ENCODE measurements around the gene CCDC195.

CCDC195 gene

DNA sequence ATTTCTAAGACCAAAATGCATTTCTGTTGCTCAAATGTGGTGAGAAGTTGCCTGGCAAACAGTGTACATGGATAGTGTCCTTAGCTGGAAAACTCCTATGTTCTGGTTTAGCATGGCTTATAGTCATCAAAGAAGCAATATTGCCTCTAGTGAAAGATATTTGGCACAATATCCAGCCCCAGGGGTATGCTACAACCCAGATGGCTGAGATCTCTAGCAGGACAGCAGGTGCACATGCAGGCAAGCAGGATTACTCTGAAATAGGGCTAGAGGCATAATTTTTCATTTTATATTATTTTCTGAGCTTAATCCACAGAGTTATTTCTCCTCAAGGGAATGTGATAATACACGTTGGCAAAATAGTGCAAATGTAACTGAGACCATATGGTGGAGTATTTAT, 34.0 kb downstream of the CCDC195 start:
- no peak for TF ChIP-seq EP300 (IDR thresholded peaks at IDR 0.05; ENCODE audit: borderline replicate concordance)
- TF ChIP-seq CEBPB (IDR thresholded peaks at IDR 0.05) = no peak
- TF ChIP-seq FOXM1 (IDR thresholded peaks at IDR 0.05; ENCODE audit: borderline replicate concordance, low read depth) = no peak
- no peak for TF ChIP-seq CREB1 (IDR thresholded peaks at IDR 0.05; ENCODE audit: low read depth)
- TF ChIP-seq TAF1 (IDR thresholded peaks at IDR 0.05; ENCODE audit: low read depth) = no peak
- TF ChIP-seq, protein P1, sequence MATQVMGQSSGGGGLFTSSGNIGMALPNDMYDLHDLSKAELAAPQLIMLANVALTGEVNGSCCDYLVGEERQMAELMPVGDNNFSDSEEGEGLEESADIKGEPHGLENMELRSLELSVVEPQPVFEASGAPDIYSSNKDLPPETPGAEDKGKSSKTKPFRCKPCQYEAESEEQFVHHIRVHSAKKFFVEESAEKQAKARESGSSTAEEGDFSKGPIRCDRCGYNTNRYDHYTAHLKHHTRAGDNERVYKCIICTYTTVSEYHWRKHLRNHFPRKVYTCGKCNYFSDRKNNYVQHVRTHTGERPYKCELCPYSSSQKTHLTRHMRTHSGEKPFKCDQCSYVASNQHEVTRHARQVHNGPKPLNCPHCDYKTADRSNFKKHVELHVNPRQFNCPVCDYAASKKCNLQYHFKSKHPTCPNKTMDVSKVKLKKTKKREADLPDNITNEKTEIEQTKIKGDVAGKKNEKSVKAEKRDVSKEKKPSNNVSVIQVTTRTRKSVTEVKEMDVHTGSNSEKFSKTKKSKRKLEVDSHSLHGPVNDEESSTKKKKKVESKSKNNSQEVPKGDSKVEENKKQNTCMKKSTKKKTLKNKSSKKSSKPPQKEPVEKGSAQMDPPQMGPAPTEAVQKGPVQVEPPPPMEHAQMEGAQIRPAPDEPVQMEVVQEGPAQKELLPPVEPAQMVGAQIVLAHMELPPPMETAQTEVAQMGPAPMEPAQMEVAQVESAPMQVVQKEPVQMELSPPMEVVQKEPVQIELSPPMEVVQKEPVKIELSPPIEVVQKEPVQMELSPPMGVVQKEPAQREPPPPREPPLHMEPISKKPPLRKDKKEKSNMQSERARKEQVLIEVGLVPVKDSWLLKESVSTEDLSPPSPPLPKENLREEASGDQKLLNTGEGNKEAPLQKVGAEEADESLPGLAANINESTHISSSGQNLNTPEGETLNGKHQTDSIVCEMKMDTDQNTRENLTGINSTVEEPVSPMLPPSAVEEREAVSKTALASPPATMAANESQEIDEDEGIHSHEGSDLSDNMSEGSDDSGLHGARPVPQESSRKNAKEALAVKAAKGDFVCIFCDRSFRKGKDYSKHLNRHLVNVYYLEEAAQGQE (IDR thresholded peaks at IDR 0.05; ENCODE audit: low read depth) = no peak
- no peak for TF ChIP-seq ZBTB7A (IDR thresholded peaks at IDR 0.05; ENCODE audit: low read depth)
- TF ChIP-seq, protein P2, sequence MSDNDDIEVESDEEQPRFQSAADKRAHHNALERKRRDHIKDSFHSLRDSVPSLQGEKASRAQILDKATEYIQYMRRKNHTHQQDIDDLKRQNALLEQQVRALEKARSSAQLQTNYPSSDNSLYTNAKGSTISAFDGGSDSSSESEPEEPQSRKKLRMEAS (IDR thresholded peaks at IDR 0.05) = no peak
- TF ChIP-seq, protein P3, sequence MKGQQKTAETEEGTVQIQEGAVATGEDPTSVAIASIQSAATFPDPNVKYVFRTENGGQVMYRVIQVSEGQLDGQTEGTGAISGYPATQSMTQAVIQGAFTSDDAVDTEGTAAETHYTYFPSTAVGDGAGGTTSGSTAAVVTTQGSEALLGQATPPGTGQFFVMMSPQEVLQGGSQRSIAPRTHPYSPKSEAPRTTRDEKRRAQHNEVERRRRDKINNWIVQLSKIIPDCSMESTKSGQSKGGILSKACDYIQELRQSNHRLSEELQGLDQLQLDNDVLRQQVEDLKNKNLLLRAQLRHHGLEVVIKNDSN (IDR thresholded peaks at IDR 0.05) = no peak
- TF ChIP-seq NFIC (IDR thresholded peaks at IDR 0.05) = no peak
- no peak for TF ChIP-seq EGR1 (IDR thresholded peaks at IDR 0.05)
- no peak for TF ChIP-seq RAD21 (IDR thresholded peaks at IDR 0.05; ENCODE audit: low read depth)
- TF ChIP-seq TCF12 (IDR thresholded peaks at IDR 0.05; ENCODE audit: low read depth) = no peak
- no peak for TF ChIP-seq YY1 (IDR thresholded peaks at IDR 0.05; ENCODE audit: low read depth)
- TF ChIP-seq TEAD4 (IDR thresholded peaks at IDR 0.05) = no peak

- TF ChIP-seq RAD21 (IDR thresholded peaks at IDR 0.05; ENCODE audit: low read depth) (no peak), FOXM1 (IDR thresholded peaks at IDR 0.05; ENCODE audit: borderline replicate concordance, low read depth) (no peak)
Measured at GRCh38 chr2:224671731-224672130, 44.4 kb downstream of the CCDC195 start.

DNA sequence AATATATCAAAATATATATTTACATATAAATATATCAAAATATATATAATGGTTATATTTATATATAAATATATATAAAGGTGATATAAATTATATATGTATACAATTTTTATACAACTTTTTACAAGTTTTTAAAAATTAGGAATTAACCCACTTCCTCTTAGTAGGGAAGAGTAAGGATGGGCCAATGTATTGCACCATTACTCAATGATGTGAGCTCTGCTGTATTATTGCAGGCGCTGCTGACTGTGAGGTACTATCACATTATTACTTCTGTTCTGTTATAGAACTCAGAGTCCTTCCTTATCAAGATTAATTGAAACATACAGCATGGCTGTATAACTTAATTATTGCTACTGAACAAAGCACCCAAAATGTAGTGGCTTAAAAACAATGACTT, 46.0 kb downstream of the CCDC195 start:
- no peak for TF ChIP-seq YY1 (IDR thresholded peaks at IDR 0.05; ENCODE audit: low read depth)
- TF ChIP-seq, protein P1 (IDR thresholded peaks at IDR 0.05; ENCODE audit: low read depth) = no peak
- TF ChIP-seq, protein P3 (IDR thresholded peaks at IDR 0.05) = no peak
- TF ChIP-seq, protein P2 (IDR thresholded peaks at IDR 0.05) = no peak
- no peak for TF ChIP-seq TCF12 (IDR thresholded peaks at IDR 0.05; ENCODE audit: low read depth)
- no peak for TF ChIP-seq EGR1 (IDR thresholded peaks at IDR 0.05)
- no peak for TF ChIP-seq RAD21 (IDR thresholded peaks at IDR 0.05; ENCODE audit: low read depth)
- no peak for TF ChIP-seq CREB1 (IDR thresholded peaks at IDR 0.05; ENCODE audit: low read depth)
- no peak for TF ChIP-seq TEAD4 (IDR thresholded peaks at IDR 0.05)
- TF ChIP-seq FOXM1 (IDR thresholded peaks at IDR 0.05; ENCODE audit: borderline replicate concordance, low read depth) = no peak
- TF ChIP-seq CEBPB (IDR thresholded peaks at IDR 0.05) = no peak
- TF ChIP-seq ZBTB7A (IDR thresholded peaks at IDR 0.05; ENCODE audit: low read depth) = no peak
- TF ChIP-seq EP300 (IDR thresholded peaks at IDR 0.05; ENCODE audit: borderline replicate concordance) = no peak
- no peak for TF ChIP-seq NFIC (IDR thresholded peaks at IDR 0.05)
- TF ChIP-seq TAF1 (IDR thresholded peaks at IDR 0.05; ENCODE audit: low read depth) = no peak

DNA sequence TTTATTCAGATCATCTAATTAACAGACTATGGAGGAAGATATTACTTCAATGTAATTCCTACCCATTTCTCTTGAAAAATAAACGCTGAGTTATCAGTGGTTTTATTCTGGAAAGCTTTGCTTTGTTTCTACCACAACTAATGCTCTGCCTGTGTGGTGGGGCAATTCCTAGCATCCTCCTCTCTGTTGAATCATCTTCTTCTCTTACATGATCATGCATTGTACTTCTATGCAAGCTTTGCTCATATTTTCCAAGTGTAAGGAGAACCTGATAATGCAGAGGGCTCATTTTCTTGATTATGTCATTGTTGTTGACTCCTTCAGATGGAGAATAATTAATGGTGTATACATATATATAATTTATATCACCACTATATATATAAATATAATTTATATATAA, 46.7 kb downstream of the CCDC195 start:
- no peak for TF ChIP-seq EGR1 (IDR thresholded peaks at IDR 0.05)
- TF ChIP-seq ZBTB7A (IDR thresholded peaks at IDR 0.05; ENCODE audit: low read depth) = no peak
- TF ChIP-seq TAF1 (IDR thresholded peaks at IDR 0.05; ENCODE audit: low read depth) = no peak
- no peak for TF ChIP-seq TEAD4 (IDR thresholded peaks at IDR 0.05)
- TF ChIP-seq CEBPB (IDR thresholded peaks at IDR 0.05) = no peak
- TF ChIP-seq RAD21 (IDR thresholded peaks at IDR 0.05; ENCODE audit: low read depth) = no peak
- no peak for TF ChIP-seq EP300 (IDR thresholded peaks at IDR 0.05; ENCODE audit: borderline replicate concordance)
- no peak for TF ChIP-seq YY1 (IDR thresholded peaks at IDR 0.05; ENCODE audit: low read depth)
- no peak for TF ChIP-seq CREB1 (IDR thresholded peaks at IDR 0.05; ENCODE audit: low read depth)
- no peak for TF ChIP-seq FOXM1 (IDR thresholded peaks at IDR 0.05; ENCODE audit: borderline replicate concordance, low read depth)
- TF ChIP-seq, protein P3 (IDR thresholded peaks at IDR 0.05) = no peak
- no peak for TF ChIP-seq NFIC (IDR thresholded peaks at IDR 0.05)
- TF ChIP-seq TCF12 (IDR thresholded peaks at IDR 0.05; ENCODE audit: low read depth) = no peak
- TF ChIP-seq, protein P2 (IDR thresholded peaks at IDR 0.05) = no peak

DNA sequence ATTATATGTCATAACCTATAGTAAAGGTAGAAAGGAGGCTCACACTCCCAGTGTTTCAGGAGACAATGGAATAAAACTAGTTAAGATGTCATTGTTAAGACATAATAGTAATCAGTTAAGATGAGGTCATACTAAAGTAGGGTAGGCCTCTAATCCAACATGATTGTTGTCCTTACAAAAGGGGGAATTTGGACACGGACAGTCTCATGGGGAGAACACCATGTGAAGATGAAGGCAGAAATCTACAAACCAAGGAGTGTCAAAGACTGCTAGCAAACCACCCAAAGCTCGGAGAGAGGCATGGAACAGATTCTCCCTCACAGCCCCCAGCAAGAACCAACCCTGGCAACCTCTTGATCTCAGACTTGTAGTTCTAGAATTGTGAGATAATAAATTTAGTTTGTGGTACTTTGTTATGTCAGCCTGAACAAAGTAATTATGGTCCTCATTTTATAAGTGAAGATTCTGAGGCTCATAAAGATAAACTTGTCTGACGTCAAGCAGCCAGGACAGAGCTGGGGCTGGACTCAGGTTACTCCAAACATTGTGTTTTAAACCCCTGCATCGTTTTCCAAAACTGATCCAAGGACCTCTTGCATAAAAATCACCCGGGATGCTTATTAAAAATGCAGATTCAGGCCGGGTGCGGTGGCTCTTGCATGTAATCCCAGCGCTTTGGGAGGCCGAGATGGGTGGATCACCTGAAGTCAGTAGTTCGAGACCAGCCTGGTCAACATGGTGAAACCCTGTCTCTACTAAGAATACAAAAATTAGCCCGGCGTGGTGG, 47.8 kb downstream of the CCDC195 start:
- TF ChIP-seq EGR1 (IDR thresholded peaks at IDR 0.05) (no peak), TCF12 (IDR thresholded peaks at IDR 0.05; ENCODE audit: low read depth) (no peak), YY1 (IDR thresholded peaks at IDR 0.05; ENCODE audit: low read depth) (no peak), FOXM1 (IDR thresholded peaks at IDR 0.05; ENCODE audit: borderline replicate concordance, low read depth) (no peak), RAD21 (IDR thresholded peaks at IDR 0.05; ENCODE audit: low read depth) (no peak), CEBPB (IDR thresholded peaks at IDR 0.05) (no peak), TEAD4 (IDR thresholded peaks at IDR 0.05) (no peak), TAF1 (IDR thresholded peaks at IDR 0.05; ENCODE audit: low read depth) (no peak), NFIC (IDR thresholded peaks at IDR 0.05) (no peak), ZBTB7A (IDR thresholded peaks at IDR 0.05; ENCODE audit: low read depth) (no peak)
- TF ChIP-seq, protein P3 (IDR thresholded peaks at IDR 0.05) = no peak
- TF ChIP-seq, protein P1 (IDR thresholded peaks at IDR 0.05; ENCODE audit: low read depth) = no peak
- TF ChIP-seq, protein P2 (IDR thresholded peaks at IDR 0.05) = no peak
